ENCODE measurements around the gene GSTT2. TPM values are rescaled to one million over a fixed set of nuclear protein-coding genes. Genes with fewer than 3 reads are reported as not detected.

Gene GSTT2
- total and polyA plus RNA-seq, 2 donors (not counting 3 experiments of a cell fraction or from before 2014, with no cell fraction given), result 3.0 TPM; not detected in 1

GRCh38 chr22:24010018-24010391, 30.1 kb downstream of the GSTT2 start:
- Histone ChIP-seq H3K79me2 (ENCODE audit: control insufficient read depth, insufficient read depth, low read length) (peaks cover 26% of the 10 kb centered on the region), H3K9me3 (replicated peaks; ENCODE audit: control insufficient read depth, insufficient read depth, low read length) (no peaks in the 10 kb centered on the region), H3K36me3 (ENCODE audit: control insufficient read depth in 2 of 2, extremely low read depth in 1 of 2, insufficient read depth in 2 of 2, low read length in 2 of 2) (no peaks in the 10 kb centered on the region), H3K4me3 (replicated peaks in 1 of 3; ENCODE audit: insufficient read depth in 1 of 3, low read depth in 1 of 3, low read length in 3 of 3) (no peak overlapping the region), H3K27ac (ENCODE audit: insufficient read depth, low read depth, low read length) (no peak overlapping the region), H4K20me1 (replicated peaks; ENCODE audit: control insufficient read depth, extremely low read depth, insufficient read depth, low read length) (no peaks in the 10 kb centered on the region), H3K4me1 (ENCODE audit: control insufficient read depth, extremely low read depth, insufficient read depth, low read length) (peaks cover 5% of the 10 kb centered on the region), H3K9me1 (replicated peaks; ENCODE audit: control insufficient read depth, extremely low read depth, insufficient read depth, low read length) (no peaks in the 10 kb centered on the region), H3K9ac (replicated peaks; ENCODE audit: extremely low read depth, insufficient read depth, low read length) (no peak overlapping the region), H3K27me3 (ENCODE audit: control insufficient read depth in 2 of 2, insufficient read depth in 2 of 2, low read length in 2 of 2) (no peaks in the 10 kb centered on the region), H2AFZ (ENCODE audit: low read depth, low read length) (no peak overlapping the region), H3K4me2 (ENCODE audit: insufficient read depth, low read length) (no peak overlapping the region)
- dilution Hi-C loops (cut with MboI; ENCODE audit: extremely low pct_ligation_motif_present, low sequenced_read_pairs) (no loop called here), intact Hi-C loops (cut with micrococcal nuclease) (loop anchor here (5.0 kb wide), 1 partner anchor 147 kb away; no protein-coding TSS in a partner anchor)
- ChIA-PET CTCF (interaction anchor here (1.0 to 1.4 kb wide), 3 partner anchors 22 to 165 kb away, joined by 3 to 9 read pairs (median 5); no protein-coding TSS in a partner anchor), POLR2A (no interaction called here)
- FAIRE-seq (no peak), DNase-seq (ENCODE audit: low read depth, low spot score) (no peak)
- no TSS peak for BruUV-seq (replicated peaks)
- TF ChIP-seq MYC (IDR thresholded peaks at IDR 0.05; ENCODE audit: low read depth, low read length) (no peak), EZH2 (IDR thresholded peaks at IDR 0.05; ENCODE audit: borderline replicate concordance, low read depth, low read length, severe bottlenecking) (no peak), POLR2AphosphoS5 (IDR thresholded peaks at IDR 0.05; ENCODE audit: insufficient read depth, low read depth, low read length) (no peak), FOS (IDR thresholded peaks at IDR 0.05; ENCODE audit: borderline replicate concordance, insufficient read depth, low read length) (no peak), MAX (IDR thresholded peaks at IDR 0.05; ENCODE audit: insufficient read depth, insufficient read length) (no peak), POLR2A (IDR thresholded peaks at IDR 0.05; ENCODE audit: low read depth, low read length) (no peak), JUN (IDR thresholded peaks at IDR 0.05; ENCODE audit: borderline replicate concordance, insufficient read depth, insufficient read length, low read depth) (no peak), GATA2 (IDR thresholded peaks at IDR 0.05; ENCODE audit: insufficient read depth, insufficient read length, low read depth, low read length) (no peak), CTCF (IDR thresholded peaks at IDR 0.05; ENCODE audit: extremely low read depth in 1 of 2, insufficient read depth in 1 of 2, low read depth in 1 of 2, low read length in 2 of 2) (no peak)

Data from endothelial cell of umbilical vein (primary cell).